GM19467 (cell line): ENCODE data around the gene SPZ1.
"Not testable (repeated sequence)": the region's sequence is repeated elsewhere in the genome, so short reads cannot be mapped to it uniquely, and the experiment has no call there.

ENCODE experiments used
- ATAC-seq: cut with Tn5 transposase; IDR thresholded peaks from one replicate; pipeline ENCODE4 v1.9.1; 2021; ENCODE audit warnings: mild to moderate bottlenecking, moderate library complexity; ENCODE audit not compliant: unreplicated experiment

SPZ1 gene

DNA sequence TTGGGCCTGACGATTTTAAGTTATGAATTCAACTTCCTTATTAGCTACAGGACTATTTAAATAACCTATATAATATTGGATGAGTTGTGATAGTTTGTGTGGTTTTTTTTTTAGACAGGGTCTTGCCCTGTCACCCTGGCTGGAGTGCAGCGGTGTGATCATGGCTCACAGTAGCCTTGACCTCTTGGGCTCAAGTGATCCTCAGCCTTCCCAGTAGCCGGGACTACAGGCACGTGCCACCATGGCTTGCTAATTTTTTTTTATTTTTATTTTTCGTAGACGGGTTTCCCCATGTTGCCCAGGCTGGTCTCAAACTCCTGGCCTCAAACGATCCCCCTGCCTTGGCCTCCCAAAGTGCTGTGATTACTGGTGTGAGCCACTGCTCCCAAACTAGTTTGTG is 17.6 kb downstream of the SPZ1 start:
- ATAC-seq = no peak

DNA sequence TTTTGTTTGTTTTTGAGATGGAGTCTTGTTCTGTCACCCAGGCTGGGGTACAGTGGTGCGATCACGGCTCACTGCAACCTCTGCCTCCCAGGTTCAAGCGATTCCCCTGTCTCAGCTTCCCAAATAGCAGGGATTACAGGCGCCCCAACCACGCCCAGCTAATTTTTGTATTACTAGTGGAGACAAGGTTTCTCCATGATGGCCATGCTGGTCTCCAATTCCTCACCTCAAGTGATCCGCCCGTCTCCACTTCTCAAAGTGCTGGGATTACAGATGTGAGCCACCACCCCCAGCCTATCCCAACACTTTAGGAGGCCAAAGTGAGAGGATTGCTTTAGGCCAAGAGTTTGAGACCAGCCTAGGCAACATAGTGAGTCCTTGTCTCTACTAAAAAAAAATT is 19.3 kb downstream of the SPZ1 start:
- ATAC-seq = no peak

DNA sequence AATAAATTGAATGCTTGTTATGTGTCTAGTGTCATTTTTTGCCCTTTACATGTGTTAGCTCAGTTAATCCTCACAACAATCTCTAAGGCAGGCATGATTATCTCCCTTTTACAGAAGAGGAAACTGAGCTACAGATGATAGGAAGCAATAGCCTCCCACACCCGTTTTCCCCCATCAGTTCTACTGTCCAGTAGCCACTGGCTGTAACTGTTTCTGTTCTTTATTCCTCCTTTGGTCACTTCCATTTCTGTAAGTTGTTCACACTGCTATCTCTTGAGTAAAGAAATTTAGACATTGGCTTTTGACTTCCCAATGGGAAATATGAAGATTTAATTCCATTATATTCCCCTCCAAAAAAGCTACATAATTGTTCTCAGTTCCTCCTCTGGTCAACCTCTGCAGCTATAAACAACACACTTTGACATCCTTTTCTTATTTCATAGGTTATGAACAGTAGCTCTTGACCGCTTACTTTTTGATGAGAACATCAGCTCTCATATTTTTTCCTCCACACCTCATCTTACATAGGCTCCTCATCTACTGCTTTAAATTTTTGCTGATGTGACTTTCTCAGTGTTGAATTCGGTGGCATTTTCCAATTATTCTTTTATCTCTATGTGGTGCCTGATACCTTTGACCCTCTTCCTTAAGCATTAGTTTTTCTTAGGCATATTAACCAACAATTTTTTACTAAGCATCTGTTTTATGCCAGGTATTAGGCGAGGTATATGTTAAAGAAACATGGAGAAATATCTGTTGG is 21.4 kb downstream of the SPZ1 start:
- no peak for ATAC-seq

DNA sequence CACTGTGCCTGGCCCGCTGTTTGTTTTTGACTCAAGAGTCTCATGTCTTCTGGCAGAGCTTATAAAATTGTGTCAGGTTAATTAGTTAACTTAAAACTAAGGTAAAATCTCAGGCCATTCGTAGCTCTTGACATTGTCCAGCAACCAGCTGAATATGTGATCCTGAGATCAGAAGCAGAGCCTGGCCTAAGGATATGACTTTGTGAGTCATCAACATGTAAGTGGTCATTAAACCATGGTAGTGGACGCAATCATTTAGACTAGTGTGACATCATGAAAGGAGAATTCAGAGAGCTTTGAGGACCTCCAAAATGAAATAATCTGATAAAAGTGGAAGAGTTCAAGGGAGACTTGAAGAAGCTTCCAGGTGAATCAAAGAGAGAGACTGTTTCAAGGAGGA is 23.3 kb downstream of the SPZ1 start:
- no peak for ATAC-seq

DNA sequence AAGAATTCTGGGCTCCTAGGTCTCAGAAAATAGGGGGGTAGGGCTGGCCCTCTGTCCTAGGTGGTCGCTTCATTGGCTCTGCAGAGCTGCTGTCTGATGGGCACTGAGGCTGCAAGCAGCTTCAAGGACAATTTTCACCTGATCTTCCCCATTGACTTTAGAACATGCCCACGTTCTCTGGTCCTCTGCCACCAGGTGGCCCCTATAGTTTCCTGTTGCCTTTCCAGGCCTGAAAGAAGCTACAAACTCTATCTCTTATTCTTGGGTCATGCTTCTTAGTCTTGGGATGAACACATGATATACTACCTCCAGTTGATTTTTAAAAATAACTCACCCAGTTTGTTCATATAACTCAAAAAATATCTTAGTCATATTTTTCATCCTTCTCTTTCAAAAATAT is 26.3 kb downstream of the SPZ1 start:
- no peak for ATAC-seq

DNA sequence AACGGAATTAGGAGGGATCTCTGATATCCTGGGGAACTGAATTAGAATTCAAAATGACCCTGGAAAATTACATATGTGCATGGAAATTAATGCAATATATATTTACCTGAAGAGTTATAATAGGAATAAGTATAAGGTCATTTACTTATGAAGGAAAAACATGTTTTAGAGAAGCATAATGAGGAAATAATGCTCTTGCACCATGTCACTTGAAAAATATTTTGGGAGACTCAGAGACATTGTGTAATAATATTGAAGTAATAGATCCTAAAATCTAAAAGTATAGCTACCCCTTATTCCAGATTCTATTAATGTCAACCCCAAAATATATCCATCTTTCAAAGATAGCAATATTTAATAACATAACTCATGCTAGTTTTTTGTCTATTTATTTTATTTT is 28.4 kb downstream of the SPZ1 start:
- ATAC-seq = no peak

DNA sequence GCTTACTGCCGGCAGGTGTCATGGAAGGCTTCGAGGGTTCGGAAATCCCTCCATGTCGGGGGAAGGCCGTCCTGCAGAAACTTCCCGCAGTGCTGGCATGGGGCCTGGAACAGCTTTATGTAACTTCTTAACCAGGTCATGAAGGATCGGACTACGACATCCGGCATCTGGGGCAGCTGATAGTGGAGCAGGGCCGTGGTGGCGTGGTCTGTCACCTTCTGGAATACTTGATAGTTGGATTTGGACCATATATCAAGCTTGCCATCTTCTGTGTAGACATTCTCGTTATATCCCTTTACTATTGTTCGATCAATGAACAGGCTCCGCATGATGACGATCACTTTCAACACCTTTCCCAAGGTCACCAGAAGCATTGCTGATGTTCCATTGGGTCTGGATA is 31.2 kb downstream of the SPZ1 start:
- ATAC-seq = not testable (repeated sequence)

DNA sequence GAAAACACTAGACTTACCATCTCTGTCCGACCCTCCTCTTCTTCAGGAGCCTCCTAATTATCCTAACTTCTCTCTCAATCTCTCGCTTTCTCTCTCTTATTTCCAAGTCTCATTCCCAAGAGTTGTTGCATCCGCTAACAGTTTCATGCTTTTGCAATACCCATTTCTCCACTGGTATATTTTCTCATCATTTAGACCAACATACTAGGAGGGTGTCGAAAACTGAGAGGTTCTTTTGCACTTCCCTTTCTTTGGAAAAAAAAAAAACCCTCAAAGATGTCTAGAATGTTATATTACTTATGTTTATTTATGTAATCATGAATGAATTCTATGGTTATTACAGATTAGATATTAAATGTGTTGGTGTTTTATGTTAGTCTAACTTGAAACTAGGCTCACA is 35.9 kb downstream of the SPZ1 start:
- ATAC-seq = no peak

DNA sequence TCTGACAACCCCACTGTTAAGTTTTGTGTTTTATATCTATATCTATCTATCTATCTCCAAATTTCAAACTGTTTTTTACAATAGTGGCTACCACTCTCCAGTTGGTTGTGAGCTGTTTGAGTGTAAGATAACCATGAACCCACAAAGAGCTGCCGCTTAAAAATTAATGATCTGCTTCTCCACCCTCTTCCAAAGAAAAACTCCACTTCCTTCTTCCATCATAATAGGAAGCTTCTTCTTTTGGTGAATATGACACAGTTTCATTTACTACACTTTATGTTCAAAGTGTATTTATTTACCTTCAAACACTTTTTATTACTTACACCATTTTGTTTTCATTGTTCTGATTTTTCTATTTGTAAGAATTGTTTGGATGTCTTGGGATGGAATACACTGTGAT is 37.9 kb downstream of the SPZ1 start:
- no peak for ATAC-seq

DNA sequence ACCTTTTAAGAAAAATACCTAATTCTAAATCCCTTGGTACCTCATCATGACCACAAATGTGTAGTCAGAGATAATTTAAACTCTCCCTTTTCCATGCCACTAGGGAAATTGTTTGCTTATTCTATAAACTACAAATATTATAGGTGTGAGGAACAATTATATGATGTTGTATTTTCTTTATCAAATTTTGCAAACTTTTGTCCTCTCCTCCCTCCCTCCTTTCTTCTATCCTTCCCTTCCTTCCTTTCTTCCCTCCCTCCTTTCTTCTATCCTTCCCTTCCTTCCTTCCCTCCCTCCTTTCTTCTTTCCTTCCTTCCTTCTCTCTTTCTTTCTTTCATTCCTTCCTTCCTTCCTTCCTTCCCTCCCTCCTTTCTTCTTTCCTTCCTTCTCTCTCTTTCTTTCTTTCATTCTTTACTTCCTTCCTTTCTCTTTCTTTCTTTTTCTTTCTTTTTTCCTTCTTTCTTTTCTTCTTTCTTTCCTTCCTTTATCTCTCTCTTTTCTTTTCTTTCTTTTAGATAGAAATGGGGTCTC is 41.2 kb downstream of the SPZ1 start:
- ATAC-seq = no peak

DNA sequence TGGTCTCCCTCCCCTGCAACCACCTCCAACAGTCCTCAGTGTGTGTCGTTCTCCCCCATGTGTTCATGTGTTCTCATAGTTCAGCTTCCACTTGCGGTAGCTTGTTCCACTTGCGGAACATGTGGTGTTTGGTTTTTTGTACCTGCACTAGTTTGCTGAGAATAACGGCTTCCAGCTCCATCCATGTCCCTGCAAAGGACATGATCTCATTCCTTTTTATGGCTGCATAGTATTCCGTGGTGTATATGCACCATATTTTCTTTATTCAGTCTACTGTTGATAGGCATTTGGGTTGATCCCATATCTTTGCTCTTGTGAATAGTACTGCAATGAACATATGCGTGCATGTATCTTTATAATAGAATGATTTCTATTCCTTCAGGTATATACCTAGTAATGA is 45.1 kb downstream of the SPZ1 start:
- ATAC-seq = no peak

DNA sequence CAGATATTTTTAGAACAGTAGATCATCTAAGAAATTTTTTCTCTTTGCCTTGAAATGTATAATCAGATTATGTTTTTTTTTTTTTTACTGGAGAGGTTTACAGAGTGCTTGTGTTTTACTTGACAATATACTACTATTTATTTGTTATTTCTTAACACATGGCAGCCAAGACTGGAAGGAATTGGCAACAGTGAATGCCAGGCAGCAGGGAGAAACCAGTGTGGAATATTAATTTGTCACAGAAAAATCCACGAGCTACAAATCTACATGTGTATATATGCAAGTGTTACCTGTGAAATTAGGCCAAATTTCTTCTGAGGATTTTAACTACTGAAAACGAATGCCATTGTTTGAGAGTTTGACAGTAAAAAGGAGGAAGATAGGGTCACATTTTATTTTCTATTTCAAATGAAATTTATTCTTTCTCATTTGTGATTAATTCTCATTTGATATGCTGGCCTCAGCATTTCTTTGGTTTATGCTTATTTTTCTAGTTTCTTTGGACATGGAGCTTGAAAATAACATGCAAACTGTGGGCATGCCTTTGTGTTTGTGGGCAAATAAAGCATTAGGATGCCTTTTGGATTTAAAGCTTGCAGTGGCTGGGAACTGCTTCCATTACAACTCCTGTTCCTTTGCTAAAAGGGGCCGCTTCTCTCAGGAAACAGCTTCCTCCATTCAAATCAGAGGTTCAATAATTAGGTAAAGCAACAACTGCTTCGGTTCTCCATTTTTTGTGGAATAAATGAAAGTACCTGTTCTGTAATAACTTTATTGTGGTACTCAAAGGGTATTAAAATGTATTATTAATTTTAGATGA is 49.1 kb downstream of the SPZ1 start:
- ATAC-seq = no peak

DNA sequence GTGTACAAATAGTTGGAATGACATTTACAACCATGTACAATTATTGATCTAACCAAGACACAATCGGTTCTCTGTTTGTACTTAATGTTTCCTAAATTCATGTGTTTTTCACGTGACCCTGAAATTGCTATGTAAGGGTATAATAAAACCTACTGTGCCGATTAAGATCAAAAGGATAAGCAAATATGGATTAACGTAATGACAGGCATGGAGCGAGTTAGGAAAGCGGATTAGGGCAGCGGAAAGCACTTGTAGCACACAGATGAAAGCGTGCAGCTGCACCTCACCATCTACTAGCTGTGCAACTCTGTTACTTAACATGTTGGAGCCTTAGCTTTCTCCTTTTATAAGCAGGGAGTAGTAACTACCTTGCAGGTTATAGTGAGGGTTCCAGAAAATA is 49.7 kb downstream of the SPZ1 start:
- no peak for ATAC-seq

DNA sequence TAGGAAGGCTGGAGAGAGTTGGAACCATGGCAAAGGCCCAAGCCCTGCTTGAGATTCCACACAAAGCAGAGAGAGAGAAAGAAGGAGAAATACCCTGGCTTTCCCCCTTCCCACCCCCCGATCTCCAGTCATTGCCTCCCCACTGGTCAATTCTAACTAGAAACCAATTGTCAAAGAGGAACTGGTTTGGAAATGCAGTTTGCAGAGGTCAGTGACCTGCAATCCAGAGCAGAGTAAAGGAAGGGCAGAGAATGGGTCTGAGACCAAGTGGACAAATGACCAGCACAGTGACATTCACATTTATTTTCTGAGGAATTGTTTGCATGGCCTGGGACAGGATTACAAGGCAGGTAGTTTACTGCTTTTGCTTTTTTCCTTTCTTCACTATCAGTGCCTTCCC is 50.6 kb downstream of the SPZ1 start:
- no peak for ATAC-seq
